Body of pancreas (tissue), 4 donors: ENCODE results near the gene AZGP1.
"Not testable (repeated sequence)": the region's sequence is repeated elsewhere in the genome, so short reads cannot be mapped to it uniquely, and the experiment has no call there.

Experiments used
- POLR2A ChIP-seq, 3 donors: fragments of 450-650 bp; IDR thresholded peaks; one replicate each; pipeline ENCODE4 v1.6.1; 2016; ENCODE audit warnings: antibody characterized with exemption in 3 of 3, mild to moderate bottlenecking in 2 of 3
- TF ChIP-seq, protein P1 (sequence below), 7 experiments: fragments of 450-650 bp in 4 of 7; fragments of 200-600 bp in 3 of 7; sonication (generic) in 3 of 7; IDR thresholded peaks; one replicate each; pipeline ENCODE4 v1.5.1; 2016 to 2019; ENCODE audit warnings: antibody characterized with exemption in 7 of 7

DNA sequence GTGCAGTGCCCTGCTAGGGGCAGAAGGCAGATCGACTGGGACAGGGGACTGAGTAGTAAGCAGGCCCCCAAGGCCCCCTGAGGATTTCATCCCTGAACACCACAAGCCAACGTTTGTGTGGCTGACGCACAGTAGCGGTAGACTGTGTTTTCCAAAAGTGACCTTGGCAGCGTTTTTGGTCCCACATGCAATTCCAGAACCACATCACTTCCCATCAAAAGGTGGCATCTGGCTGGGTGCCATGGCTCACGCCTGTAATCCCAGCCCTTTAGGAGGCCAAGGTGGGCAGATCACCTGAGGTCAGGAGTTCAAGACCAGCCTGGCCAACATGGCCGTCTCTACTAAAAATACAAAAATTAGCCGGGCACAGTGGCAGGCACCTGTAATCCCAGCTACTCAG, 34.1 kb upstream of the AZGP1 start:
- TF ChIP-seq POLR2A (IDR thresholded peaks at IDR 0.05), result not testable (repeated sequence)
- TF ChIP-seq, protein P1, sequence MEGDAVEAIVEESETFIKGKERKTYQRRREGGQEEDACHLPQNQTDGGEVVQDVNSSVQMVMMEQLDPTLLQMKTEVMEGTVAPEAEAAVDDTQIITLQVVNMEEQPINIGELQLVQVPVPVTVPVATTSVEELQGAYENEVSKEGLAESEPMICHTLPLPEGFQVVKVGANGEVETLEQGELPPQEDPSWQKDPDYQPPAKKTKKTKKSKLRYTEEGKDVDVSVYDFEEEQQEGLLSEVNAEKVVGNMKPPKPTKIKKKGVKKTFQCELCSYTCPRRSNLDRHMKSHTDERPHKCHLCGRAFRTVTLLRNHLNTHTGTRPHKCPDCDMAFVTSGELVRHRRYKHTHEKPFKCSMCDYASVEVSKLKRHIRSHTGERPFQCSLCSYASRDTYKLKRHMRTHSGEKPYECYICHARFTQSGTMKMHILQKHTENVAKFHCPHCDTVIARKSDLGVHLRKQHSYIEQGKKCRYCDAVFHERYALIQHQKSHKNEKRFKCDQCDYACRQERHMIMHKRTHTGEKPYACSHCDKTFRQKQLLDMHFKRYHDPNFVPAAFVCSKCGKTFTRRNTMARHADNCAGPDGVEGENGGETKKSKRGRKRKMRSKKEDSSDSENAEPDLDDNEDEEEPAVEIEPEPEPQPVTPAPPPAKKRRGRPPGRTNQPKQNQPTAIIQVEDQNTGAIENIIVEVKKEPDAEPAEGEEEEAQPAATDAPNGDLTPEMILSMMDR (IDR thresholded peaks at IDR 0.05), result not testable (repeated sequence)
